ENCODE results near the gene YIPF3.

DNA sequence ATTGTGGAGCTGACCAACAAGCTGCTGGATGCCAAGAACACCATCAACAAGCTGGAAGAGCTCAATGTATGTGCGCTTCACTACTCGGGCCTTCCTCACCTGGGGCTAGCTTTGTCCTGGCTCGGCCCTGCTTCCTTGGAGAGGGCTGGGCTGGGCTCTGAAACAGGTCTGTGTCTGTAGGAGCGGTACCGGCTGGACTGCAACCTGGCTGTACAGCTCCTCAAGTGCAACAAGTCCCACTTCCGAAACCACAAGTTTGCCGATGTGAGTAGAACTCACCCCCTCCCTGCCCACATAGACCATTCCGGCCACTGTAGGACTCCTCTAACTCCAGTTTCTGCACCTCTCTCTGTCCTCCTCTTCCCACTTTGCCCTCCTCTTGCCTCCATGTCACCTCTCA is 13.3 kb downstream of the YIPF3 start:
- TF ChIP-seq POLR2AphosphoS5 (IDR thresholded peaks at IDR 0.05): no peak
- TF ChIP-seq, protein P1, sequence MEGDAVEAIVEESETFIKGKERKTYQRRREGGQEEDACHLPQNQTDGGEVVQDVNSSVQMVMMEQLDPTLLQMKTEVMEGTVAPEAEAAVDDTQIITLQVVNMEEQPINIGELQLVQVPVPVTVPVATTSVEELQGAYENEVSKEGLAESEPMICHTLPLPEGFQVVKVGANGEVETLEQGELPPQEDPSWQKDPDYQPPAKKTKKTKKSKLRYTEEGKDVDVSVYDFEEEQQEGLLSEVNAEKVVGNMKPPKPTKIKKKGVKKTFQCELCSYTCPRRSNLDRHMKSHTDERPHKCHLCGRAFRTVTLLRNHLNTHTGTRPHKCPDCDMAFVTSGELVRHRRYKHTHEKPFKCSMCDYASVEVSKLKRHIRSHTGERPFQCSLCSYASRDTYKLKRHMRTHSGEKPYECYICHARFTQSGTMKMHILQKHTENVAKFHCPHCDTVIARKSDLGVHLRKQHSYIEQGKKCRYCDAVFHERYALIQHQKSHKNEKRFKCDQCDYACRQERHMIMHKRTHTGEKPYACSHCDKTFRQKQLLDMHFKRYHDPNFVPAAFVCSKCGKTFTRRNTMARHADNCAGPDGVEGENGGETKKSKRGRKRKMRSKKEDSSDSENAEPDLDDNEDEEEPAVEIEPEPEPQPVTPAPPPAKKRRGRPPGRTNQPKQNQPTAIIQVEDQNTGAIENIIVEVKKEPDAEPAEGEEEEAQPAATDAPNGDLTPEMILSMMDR (IDR thresholded peaks at IDR 0.05): no peak
- no peak for TF ChIP-seq POLR2A (IDR thresholded peaks at IDR 0.05)
